Peyer's patch (tissue), 4 donors: ENCODE data around the gene PXN. TPM values are rescaled to one million over a fixed set of nuclear protein-coding genes. Genes with fewer than 3 reads are reported as not detected.

ENCODE experiments used
- DNase-seq, 3 donors: peaks; one replicate each; pipeline ENCODE4 v3.0.0-alpha.2; 2017 to 2019
- H3K27ac ChIP-seq, 4 donors: fragments of 200-600 bp; sonication (generic); one replicate each; pipeline ENCODE4 v1.5.1; 2016 to 2019
- H3K27me3 ChIP-seq, 2 donors: fragments of 200-600 bp; sonication (generic); one replicate each; pipeline ENCODE4 v1.5.1; 2019
- H3K36me3 ChIP-seq, 3 donors: fragments of 200-600 bp; sonication (generic); one replicate each; pipeline ENCODE4 v1.5.1; 2016 to 2019
- H3K4me1 ChIP-seq, 4 donors: fragments of 200-600 bp; sonication (generic); one replicate each; pipeline ENCODE4 v1.5.1; 2016 to 2019
- H3K4me3 ChIP-seq, 4 donors: fragments of 200-600 bp; sonication (generic); 1 replicate in 3 of 4; 2 replicates in 1 of 4; pipeline ENCODE4 v1.5.1; 2016 to 2019; ENCODE audit warnings: mild to moderate bottlenecking in 1 of 4
- H3K9me3 ChIP-seq, 4 donors: fragments of 200-600 bp; sonication (generic); one replicate each; pipeline ENCODE4 v1.5.1; 2016 to 2019; ENCODE audit warnings: mild to moderate bottlenecking in 1 of 4
- POLR2A ChIP-seq, 2 donors: fragments of 450-650 bp; IDR thresholded peaks; one replicate each; pipeline ENCODE4 v1.5.1; 2017; ENCODE audit warnings: antibody characterized with exemption in 2 of 2, mild to moderate bottlenecking in 2 of 2, moderate library complexity in 2 of 2
- total RNA-seq, 4 donors: library from RNA; depleted of rRNA; stranded (reverse); fragments of >200 nt; gene quantifications; one replicate each; pipeline ENCODE4 v1.1.0, GENCODE V29; 2016
- TF ChIP-seq, protein P1 (sequence below), 6 experiments: fragments of 450-650 bp in 4 of 6; fragments of 200-600 bp in 2 of 6; sonication (generic) in 1 of 6; IDR thresholded peaks; one replicate each; pipeline ENCODE4 v1.5.1; 2017 to 2019; ENCODE audit warnings: antibody characterized with exemption in 6 of 6, mild to moderate bottlenecking in 3 of 6, moderate library complexity in 1 of 6

PXN gene
- total RNA-seq, 4 donors from 2014 or later = 138 to 204 (median 177) TPM

DNA sequence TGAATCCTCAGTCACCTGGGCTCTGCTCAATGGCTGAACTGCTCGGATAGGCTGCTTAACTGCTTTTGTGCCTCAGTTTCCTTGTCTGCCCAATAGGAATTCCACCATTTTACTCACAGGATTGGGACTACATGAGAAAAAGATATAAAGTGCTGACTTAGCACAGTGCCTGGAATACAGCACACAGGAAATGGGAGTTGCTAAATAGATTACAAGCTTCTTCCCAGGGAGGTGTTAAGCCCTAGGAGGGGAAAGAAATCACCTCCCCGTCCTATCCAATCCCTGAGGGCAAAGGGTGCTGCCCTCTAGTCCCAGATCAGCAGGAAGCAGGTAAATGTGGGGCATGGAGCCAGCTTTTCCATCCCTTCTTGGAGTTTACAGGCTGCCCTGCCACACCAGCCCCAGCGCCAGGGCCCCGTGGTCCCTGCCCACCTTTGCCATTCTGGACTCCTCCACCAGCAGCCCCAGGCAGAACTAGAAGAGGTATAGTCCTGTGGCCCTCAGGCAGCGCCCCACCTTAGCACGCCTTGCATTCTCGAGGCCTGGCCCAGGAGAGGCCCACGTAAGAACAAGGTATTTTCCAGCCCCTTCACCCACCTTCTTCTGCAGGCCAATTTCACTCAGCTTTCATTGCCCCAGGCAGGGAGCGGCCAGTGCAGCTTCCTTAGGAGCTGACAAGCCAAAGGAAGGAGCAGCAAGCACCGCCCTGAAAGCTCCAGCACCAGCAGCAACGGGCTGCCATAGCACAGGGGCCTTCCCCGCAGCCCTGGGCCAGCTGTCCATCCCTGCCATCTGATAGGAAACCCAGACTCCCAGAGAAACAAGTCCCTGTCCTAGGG lies 35.8 kb downstream of the PXN start:
- no peak for TF ChIP-seq POLR2A (IDR thresholded peaks at IDR 0.05)
- TF ChIP-seq, protein P1, sequence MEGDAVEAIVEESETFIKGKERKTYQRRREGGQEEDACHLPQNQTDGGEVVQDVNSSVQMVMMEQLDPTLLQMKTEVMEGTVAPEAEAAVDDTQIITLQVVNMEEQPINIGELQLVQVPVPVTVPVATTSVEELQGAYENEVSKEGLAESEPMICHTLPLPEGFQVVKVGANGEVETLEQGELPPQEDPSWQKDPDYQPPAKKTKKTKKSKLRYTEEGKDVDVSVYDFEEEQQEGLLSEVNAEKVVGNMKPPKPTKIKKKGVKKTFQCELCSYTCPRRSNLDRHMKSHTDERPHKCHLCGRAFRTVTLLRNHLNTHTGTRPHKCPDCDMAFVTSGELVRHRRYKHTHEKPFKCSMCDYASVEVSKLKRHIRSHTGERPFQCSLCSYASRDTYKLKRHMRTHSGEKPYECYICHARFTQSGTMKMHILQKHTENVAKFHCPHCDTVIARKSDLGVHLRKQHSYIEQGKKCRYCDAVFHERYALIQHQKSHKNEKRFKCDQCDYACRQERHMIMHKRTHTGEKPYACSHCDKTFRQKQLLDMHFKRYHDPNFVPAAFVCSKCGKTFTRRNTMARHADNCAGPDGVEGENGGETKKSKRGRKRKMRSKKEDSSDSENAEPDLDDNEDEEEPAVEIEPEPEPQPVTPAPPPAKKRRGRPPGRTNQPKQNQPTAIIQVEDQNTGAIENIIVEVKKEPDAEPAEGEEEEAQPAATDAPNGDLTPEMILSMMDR (IDR thresholded peaks at IDR 0.05) = no peak
- peak overlapping the region; percentile 50 to 86 (median 78) for H3K27ac ChIP-seq

DNA sequence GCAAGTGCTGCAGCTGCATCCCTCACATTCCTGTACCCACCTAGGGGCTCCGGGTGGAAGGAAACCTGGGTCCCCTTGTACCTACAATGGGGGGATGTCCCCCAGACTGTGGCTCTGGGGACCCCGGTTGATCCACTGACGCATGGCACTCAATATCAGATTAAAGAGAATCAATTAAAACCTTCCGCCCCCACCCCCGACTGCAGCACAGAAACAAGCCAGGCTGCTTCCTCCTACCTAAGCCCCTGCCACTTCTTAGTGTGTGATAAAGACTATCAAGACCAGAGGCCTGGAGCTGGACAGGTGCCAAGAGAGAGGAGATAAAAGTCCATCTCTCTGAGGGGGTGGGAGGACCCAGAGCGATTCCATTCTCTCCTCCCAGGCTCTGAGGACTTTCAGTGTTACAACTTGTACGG lies 36.5 kb downstream of the PXN start:
- Histone ChIP-seq H3K4me3 (peak overlapping the region in 2 of 4 donors; percentile 18 to 31), H3K9me3 (no peaks in the 10 kb centered on the region), H3K27me3 (no peaks in the 10 kb centered on the region), H3K27ac (peak overlapping the region; percentile 50 to 86 (median 78)), H3K36me3 (peaks cover 0 to under 1% (median 0%) of the 10 kb centered on the region in 3 donors), H3K4me1 (peaks cover 20 to 98% (median 38%) of the 10 kb centered on the region in 4 donors)
- TF ChIP-seq POLR2A (IDR thresholded peaks at IDR 0.05) = no peak
- TF ChIP-seq, protein P1 (IDR thresholded peaks at IDR 0.05) = no peak
- peak in 2 of 3 donors; percentile 70 to 75 for DNase-seq

More for the DNA sequence above, 35.8 kb downstream of the PXN start:
- Histone ChIP-seq H3K4me3 (peak overlapping the region in 1 of 4 donors; percentile 31), H3K9me3 (no peaks in the 10 kb centered on the region), H3K27me3 (no peaks in the 10 kb centered on the region), H3K4me1 (peaks cover 20 to 98% (median 38%) of the 10 kb centered on the region in 4 donors), H3K36me3 (no peaks in the 10 kb centered on the region)
- DNase-seq = peak in 2 of 3 donors; percentile 72 to 80

DNA sequence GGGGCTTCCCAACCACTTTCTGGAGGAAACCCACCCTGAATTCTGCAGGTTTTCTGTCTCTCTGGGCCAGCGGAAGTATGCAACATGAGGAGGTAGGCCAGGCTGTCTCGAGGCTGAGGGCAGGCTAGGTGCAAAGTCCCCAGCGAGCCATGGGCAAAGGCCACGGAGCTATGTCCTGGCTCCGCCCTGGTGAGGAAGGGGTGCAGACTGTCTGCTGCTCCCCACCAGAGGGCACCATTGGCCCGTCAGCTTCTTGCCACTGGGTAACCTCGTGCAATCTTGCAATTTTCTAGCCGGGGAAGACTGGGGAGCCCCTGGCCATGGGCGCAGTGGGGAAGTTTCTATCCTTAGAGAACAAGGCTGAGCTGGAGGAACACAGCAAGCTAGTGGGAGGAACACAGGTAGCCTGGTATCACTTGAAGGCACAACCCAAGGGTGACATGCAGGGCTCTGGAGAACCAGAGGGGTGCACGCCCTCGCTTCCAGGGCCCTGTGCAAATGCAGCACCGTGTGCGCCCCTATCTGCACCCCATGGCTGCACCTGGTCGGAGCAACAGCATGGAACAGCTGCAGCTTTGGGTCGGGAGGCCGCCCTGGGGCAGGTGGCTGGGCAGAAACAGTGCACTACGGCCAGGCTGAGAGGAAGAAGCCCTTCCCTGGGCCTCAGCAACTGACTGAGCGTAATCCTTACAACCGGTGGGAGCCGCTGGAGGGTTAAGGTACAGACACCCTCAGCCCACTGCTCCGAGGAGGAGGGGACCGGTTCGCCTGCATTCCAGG lies 37.0 kb downstream of the PXN start:
- Histone ChIP-seq H3K4me1 (peaks cover 20 to 96% (median 38%) of the 10 kb centered on the region in 4 donors), H3K27ac (peak overlapping the region; percentile 50 to 86 (median 78)), H3K27me3 (no peaks in the 10 kb centered on the region), H3K9me3 (no peaks in the 10 kb centered on the region), H3K4me3 (peak overlapping the region in 3 of 4 donors; percentile 18 to 31 (median 18)), H3K36me3 (peaks cover 0 to 7% (median 0%) of the 10 kb centered on the region in 3 donors)
- peak; percentile 77 to 97 (median 95) for DNase-seq
- TF ChIP-seq, protein P1 (IDR thresholded peaks at IDR 0.05) = peak; percentile 86 to 99 (median 96)
- TF ChIP-seq POLR2A (IDR thresholded peaks at IDR 0.05) = peak in 1 of 2 donors; percentile 35

GRCh38 chr12:120228041-120228290 lies 37.6 kb downstream of the PXN start:
- peak in 1 of 2 donors; percentile 11 for TF ChIP-seq POLR2A (IDR thresholded peaks at IDR 0.05)
- TF ChIP-seq, protein P1 (IDR thresholded peaks at IDR 0.05) = no peak
- H3K4me3 ChIP-seq = peak overlapping the region in 1 of 4 donors; percentile 31
- H3K9me3 ChIP-seq = no peaks in the 10 kb centered on the region
- H3K27me3 ChIP-seq = no peaks in the 10 kb centered on the region
- H3K4me1 ChIP-seq = peaks cover 20 to 90% (median 38%) of the 10 kb centered on the region in 4 donors
- no peak for DNase-seq
- peaks cover 0 to 12% (median 0%) of the 10 kb centered on the region in 3 donors for H3K36me3 ChIP-seq
- H3K27ac ChIP-seq = peak overlapping the region; percentile 50 to 86 (median 70)

GRCh38 chr12:120227233-120228040 lies 38.1 kb downstream of the PXN start:
- Histone ChIP-seq H3K4me3 (peak overlapping the region in 1 of 4 donors; percentile 31), H3K36me3 (peaks cover 0 to 17% (median 0%) of the 10 kb centered on the region in 3 donors), H3K27ac (peak overlapping the region in 3 of 4 donors; percentile 62 to 86 (median 79)), H3K4me1 (peaks cover 20 to 85% (median 38%) of the 10 kb centered on the region in 4 donors), H3K9me3 (no peaks in the 10 kb centered on the region), H3K27me3 (no peaks in the 10 kb centered on the region)
- TF ChIP-seq, protein P1 (IDR thresholded peaks at IDR 0.05) = no peak
- TF ChIP-seq POLR2A (IDR thresholded peaks at IDR 0.05) = no peak
- peak in 1 of 3 donors; percentile 58 for DNase-seq
